Vagina (tissue), 2 donors: ENCODE results near the gene HIVEP2.

Experiments used
- CTCF ChIP-seq, 3 experiments: fragments of 450-650 bp in 2 of 3; fragments of 200-600 bp in 1 of 3; sonication (generic) in 1 of 3; IDR thresholded peaks; one replicate each; pipeline ENCODE4 v1.5.1; 2017 to 2019; ENCODE audit warnings: antibody characterized with exemption in 3 of 3, mild to moderate bottlenecking in 2 of 3, moderate library complexity in 2 of 3
- POLR2A ChIP-seq, 2 donors: fragments of 450-650 bp; IDR thresholded peaks; one replicate each; pipeline ENCODE4 v1.6.1; 2017; ENCODE audit warnings: antibody characterized with exemption in 2 of 2, mild to moderate bottlenecking in 2 of 2, moderate library complexity in 2 of 2

GRCh38 chr6:142984386-142984785 lies 39.4 kb upstream of the HIVEP2 start:
- TF ChIP-seq CTCF (IDR thresholded peaks at IDR 0.05), result no peak
- no peak for TF ChIP-seq POLR2A (IDR thresholded peaks at IDR 0.05)
